ENCODE measurements around the gene RAB3A.
"Not testable (repeated sequence)": the region's sequence is repeated elsewhere in the genome, so short reads cannot be mapped to it uniquely, and the experiment has no call there.

RAB3A gene

DNA sequence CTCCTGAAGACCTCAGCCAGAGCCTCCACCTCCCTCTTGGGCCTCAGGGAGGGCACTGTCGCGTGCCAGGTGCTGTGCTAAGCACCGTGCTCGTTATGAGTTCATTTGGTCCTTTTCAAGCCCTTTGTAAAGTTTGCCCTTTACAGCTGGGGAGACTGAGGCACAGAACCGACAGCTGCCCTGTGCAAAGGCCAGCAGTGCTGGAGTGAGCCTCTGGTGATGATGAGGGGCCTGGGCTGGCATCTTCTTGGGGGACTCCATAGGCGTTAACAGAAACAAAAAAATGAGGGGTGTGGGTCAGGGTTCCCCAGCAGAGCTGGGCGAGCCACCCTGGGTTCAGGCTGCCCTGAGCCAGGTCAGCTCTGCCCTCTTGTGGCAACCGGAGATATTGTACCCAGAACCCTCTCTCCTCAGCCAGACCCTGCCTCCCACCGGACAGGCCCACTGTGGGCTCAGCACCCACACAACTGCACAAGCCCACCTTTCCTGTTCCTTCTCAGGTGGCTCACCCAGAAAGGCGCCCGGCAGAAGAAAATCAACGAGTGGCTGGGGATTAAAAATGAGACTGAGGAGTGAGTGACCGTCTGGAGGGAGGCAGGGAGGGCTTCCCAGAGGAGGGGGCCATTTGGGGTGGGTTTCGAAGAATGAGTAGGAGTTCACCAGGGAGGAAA is 35.7 kb downstream of the RAB3A start:
- DNase-seq (ENCODE audit: low read depth): no peak

DNA sequence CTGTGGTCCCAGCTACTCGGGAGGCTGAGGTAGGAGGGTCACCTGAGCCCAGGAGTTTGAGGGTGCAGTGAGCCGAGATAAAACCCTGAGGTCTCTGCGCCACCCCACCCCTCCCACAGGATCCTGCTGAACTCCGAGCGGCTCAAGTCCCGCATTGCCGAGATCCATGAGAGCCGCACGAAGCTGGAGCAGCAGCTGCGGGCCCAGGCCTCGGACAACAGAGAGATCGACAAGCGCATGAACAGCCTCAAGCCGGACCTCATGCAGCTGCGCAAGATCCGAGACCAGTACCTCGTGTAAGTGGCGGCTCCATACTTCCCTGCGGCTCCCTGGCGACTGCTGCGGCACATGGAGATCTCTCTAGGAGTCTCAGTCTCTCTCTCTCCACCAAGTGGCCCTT is 36.8 kb downstream of the RAB3A start:
- DNase-seq (ENCODE audit: low read depth): no peak

DNA sequence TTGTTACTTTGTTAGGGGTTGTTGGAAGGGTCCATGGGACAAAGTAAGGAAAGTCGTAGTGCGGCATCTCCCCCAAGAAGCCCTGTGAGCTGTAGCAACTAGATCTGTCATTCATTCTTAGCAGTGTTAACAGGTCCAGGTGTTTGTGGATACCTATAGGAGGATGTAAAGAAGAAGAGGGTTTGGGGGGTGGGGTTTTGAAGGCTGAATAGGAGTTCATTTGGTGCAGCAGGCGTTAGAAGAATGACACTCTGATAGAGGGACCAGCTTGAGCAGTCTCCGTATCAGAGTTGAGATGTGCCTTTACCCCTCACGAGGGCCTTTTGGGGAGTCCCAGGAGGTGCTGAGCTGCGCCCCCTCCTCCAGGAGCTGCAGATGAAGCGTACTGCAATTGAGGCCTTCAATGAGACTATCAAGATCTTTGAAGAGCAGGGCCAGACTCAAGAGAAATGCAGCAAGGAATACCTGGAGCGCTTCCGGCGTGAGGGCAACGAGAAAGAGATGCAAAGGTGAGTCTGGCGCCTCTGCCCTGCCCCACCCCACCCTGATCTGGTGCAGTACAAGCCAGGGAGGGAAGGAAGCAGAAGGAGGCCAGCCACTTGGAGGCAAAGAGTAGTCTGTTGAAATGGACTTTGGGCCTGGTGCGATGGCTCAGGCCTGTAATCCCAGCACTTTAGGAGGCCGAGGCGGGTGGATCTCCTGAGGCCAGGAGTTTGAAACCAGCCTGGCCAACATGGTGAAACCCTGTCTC is 37.9 kb downstream of the RAB3A start:
- DNase-seq (ENCODE audit: low read depth): no peak

DNA sequence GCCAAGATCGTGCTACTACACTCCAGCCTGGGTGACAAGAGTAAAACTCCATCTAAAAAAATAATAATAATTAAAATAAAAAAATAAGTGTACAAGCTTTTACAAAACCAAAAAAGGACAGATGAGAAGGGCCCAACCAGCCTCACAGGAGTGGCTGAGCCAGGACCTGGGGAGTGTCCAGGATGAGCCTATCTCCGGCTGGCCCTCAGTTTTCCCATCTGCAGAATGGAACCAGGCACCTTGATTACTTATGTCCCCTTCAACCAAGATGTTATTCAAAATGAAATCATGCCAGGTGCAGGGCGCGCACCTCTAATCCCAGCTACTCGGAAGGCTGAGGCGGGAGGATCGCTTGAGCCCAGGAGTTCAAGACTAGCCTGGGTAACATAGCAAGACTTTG is 39.8 kb downstream of the RAB3A start:
- DNase-seq (ENCODE audit: low read depth): no peak

DNA sequence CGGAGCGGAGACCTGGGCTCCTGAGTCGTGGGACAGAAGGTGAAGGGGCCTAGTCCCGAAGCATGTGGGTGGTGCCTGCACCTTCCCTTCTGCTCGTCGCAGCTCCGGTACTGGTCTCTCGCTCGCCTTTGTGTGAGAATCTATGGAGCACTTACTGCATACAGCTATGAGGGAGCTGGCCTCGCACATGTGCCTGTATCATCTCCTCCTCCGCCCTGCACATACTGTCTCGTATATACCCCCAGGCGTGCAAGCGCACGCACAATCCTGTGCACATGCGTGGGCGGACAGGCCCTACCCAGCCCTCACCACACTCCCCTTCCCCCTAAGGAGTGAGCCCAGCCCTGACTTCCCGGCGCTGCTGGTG is 42.2 kb downstream of the RAB3A start:
- DNase-seq (ENCODE audit: low read depth): no peak

DNA sequence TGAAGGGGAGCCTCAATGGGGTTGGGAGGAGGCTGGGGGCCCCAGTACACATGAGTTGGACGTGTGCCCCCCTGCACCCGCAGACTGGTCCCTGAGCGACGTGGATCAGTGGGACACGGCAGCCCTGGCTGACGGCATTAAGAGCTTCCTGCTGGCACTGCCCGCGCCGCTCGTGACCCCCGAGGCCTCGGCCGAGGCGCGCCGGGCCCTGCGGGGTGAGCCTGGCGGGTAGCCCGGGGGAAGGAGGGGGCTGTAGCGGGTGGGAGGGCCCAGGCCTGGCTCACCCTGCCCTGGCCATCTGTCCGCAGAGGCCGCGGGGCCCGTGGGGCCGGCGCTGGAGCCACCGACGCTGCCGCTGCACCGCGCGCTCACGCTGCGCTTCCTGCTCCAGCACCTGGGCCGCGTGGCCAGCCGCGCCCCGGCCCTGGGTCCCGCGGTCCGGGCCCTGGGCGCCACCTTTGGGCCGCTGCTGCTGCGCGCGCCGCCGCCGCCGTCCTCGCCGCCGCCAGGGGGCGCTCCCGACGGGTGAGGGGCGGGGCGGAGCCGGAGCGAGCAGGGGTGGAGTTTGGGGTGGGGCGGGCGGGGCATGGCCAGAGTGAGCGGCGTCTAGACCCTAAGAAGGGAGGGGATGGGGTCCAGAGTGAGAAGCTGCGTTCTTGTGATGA is 42.7 kb downstream of the RAB3A start:
- peak; percentile 85 for DNase-seq (ENCODE audit: low read depth)

DNA sequence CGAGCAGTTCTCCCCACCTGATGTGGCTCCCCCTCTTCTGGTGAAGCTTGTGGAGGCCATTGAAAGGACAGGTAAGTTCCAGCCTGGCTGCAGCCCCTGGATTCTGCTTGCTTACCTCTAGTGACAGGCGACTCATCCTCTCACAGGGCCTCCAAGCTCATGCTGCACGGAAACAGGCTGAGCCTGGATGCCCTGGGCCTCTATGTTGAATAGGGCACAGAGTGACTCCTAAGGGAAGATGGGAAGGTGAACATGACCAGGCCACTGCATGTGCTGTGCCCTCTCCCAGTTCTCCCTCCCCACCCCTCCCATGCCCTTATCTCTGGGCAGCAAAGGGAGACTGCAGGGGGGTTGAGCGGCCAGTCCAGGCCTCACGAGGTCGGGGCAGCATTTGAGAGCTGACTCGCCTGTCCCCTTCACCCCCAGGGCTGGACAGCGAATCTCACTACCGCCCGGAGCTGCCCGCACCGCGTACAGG is 43.3 kb downstream of the RAB3A start:
- DNase-seq (ENCODE audit: low read depth): no peak

DNA sequence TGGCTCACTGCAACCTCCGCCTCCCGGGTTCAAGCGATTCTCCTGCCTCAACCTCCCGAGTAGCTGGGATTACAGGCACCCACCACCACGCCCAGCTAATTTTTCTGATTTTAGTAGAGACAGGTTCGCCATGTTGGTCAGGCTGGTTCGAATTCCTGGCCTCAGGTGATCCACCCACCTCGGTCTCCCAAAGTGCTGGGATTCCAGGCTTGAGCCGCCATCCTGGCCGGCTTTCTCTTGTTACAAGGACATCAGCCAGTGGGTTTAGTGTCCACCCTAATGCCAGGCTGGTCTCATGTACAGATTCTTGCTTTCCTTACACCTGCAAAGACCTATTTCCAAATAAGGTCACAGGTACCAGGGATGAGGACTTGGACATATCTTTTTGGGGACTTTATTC is 44.0 kb downstream of the RAB3A start:
- no peak for DNase-seq (ENCODE audit: low read depth)

- DNase-seq (ENCODE audit: low read depth): not testable (repeated sequence)
Measured at GRCh38 chr19:18159059-18159616, 44.7 kb downstream of the RAB3A start.

DNA sequence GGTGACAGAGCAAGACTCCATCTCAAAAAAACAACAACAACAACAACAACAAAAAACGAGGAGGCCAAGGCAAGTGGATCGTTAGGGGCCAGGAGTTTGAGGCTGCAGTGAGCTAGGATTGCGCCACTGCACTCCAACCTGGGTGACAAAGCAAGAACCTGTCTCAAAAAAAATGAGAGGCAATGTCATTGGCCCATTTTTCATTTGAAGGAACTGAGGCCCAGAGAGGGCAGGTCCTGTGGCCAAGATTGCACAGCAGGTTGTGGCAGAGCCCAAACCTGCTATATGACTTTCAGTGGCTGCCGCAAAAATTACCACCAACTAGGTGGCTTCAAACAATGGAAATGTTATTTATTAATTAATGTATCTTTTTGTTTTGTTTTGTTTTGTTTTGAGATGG is 45.4 kb downstream of the RAB3A start:
- DNase-seq (ENCODE audit: low read depth): no peak

- DNase-seq (ENCODE audit: low read depth): no peak
Measured at GRCh38 chr19:18157465-18158063, 46.3 kb downstream of the RAB3A start.

- no peak for DNase-seq (ENCODE audit: low read depth)
Measured at GRCh38 chr19:18156841-18157464, 46.9 kb downstream of the RAB3A start.

GRCh38 chr19:18156268-18156667 is 47.6 kb downstream of the RAB3A start:
- DNase-seq (ENCODE audit: low read depth): no peak

GRCh38 chr19:18155095-18156087 is 48.5 kb downstream of the RAB3A start:
- DNase-seq (ENCODE audit: low read depth): no peak

DNA sequence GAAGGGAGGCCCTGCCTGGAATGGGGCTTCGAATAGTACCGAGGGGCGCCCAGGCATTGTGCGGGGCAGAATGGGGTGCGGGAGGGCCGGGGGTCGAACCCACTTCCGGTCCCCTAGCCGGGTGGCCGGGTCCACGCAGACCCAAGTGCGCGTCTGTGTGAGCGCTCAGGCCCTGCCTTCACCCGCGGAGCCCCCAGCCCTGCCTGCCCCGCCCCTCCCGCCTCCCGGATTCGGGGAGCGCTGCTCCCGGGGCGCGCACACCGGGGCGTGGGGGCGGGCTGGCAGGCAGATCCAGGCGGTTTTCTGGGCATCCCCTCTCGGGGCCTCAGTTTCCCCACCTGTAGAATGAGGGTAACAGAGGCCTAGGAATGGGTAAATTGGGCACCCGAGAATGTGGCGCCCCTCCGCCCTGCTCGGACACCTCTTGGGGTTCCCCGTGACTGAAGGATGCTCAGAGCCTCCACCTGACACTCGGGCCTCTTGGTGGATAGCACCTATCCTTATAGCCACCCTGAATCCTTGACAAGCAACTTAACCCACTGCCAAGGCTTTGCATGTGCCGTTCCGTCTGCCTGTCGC is 50.2 kb downstream of the RAB3A start:
- no peak for DNase-seq (ENCODE audit: low read depth)

GRCh38 chr19:18152817-18153555 is 50.9 kb downstream of the RAB3A start, which contains the start of gene PIK3R2:
Gene PIK3R2, plus strand, starts transcription at chr19:18153163. Its CDS starts 2,717 bp downstream, at chr19:18155880.
- peak; percentile 99 for DNase-seq (ENCODE audit: low read depth)

GRCh38 chr19:18152442-18152816 is 51.4 kb downstream of the RAB3A start:
- DNase-seq (ENCODE audit: low read depth): peak; percentile 89

- no peak for DNase-seq (ENCODE audit: low read depth)
Measured at GRCh38 chr19:18150776-18151624, 52.8 kb downstream of the RAB3A start.

DNA sequence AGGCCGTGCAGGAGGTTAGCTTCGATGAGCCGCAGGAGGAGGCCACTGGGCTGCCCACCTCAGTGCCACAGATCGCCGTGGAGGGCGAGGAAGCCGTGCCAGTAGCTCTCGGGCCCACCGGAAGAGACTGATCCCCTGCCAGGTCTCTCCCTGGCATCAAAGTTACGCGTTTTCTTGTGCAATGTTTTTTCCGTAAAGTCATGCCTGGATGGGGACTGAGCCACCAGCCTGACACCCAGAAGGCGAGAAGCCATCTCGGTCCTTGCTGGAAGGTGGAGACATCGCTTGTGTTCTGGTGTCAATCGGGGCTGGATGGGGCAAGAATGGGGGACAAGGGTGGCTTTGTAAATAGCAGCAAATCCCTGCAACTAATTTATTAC is 54.3 kb downstream of the RAB3A start:
- no peak for DNase-seq (ENCODE audit: low read depth)
